Skeletal muscle cell (primary cell): ENCODE measurements around the gene SASS6.

Experiments used
- DNase-seq: peaks from one replicate; pipeline ENCODE4 v3.0.0-alpha.2; 2010; ENCODE audit warnings: low read depth
- H3K4me3 ChIP-seq: 2 replicates; pipeline ENCODE4 v1.5.1; 2011; ENCODE audit warnings: low read depth, mild to moderate bottlenecking, control low read depth, low read length, moderate library complexity

SASS6 gene

GRCh38 chr1:100132566-100133477, at the start of gene SASS6, which contains the start of gene TRMT13:
TSS of gene SASS6 (minus strand) at chr1:100132930. CDS start at chr1:100132814, 116 bp downstream.
TSS of gene TRMT13 (plus strand) at chr1:100133163. CDS start at chr1:100133169, 6 bp downstream.
- DNase-seq: peak; percentile 93
- H3K4me3 ChIP-seq: peak within 1 kb of the TSS; percentile 98

- H3K4me3 ChIP-seq: no peak within 1 kb of the TSS
- no peak for DNase-seq
Observed at GRCh38 chr1:100178091-100178490, 45.4 kb upstream of the SASS6 start, which contains the start of gene LRRC39. TSS of gene LRRC39 (minus strand) at chr1:100178256. CDS start at chr1:100168516, 9,740 bp downstream.

GRCh38 chr1:100177295-100178041, 44.7 kb upstream of the SASS6 start:
- no peak for DNase-seq

GRCh38 chr1:100168051-100168450, 35.3 kb upstream of the SASS6 start:
- DNase-seq: no peak
- H3K4me3 ChIP-seq: no peak overlapping the region

More at GRCh38 chr1:100177295-100178041, 44.7 kb upstream of the SASS6 start:
- no peak overlapping the region for H3K4me3 ChIP-seq

GRCh38 chr1:100164702-100165101, 32.0 kb upstream of the SASS6 start:
- no peak overlapping the region for H3K4me3 ChIP-seq
- no peak for DNase-seq

GRCh38 chr1:100164216-100164615, 31.5 kb upstream of the SASS6 start:
- peak; percentile 93 for DNase-seq
- no peak overlapping the region for H3K4me3 ChIP-seq

- no peak for DNase-seq
- no peak overlapping the region for H3K4me3 ChIP-seq
Observed at GRCh38 chr1:100162881-100163280, 30.2 kb upstream of the SASS6 start.

GRCh38 chr1:100152271-100152670, 19.5 kb upstream of the SASS6 start:
- DNase-seq: no peak

GRCh38 chr1:100151679-100152078, 18.9 kb upstream of the SASS6 start:
- no peak for DNase-seq
- no peak overlapping the region for H3K4me3 ChIP-seq

More at GRCh38 chr1:100152271-100152670, 19.5 kb upstream of the SASS6 start:
- H3K4me3 ChIP-seq: no peak overlapping the region

- no peak overlapping the region for H3K4me3 ChIP-seq
- no peak for DNase-seq
Observed at GRCh38 chr1:100147875-100148274, 15.1 kb upstream of the SASS6 start.

- no peak for DNase-seq
- no peak overlapping the region for H3K4me3 ChIP-seq
Observed at GRCh38 chr1:100146958-100147357, 14.2 kb upstream of the SASS6 start.

GRCh38 chr1:100145116-100145515, 12.4 kb upstream of the SASS6 start:
- H3K4me3 ChIP-seq: no peak overlapping the region
- no peak for DNase-seq

GRCh38 chr1:100142343-100142742, 9.6 kb upstream of the SASS6 start:
- H3K4me3 ChIP-seq: no peak overlapping the region
- no peak for DNase-seq

GRCh38 chr1:100141192-100141591, 8.5 kb upstream of the SASS6 start:
- no peak overlapping the region for H3K4me3 ChIP-seq
- DNase-seq: no peak

GRCh38 chr1:100137602-100138001, 4.9 kb upstream of the SASS6 start:
- no peak overlapping the region for H3K4me3 ChIP-seq
- no peak for DNase-seq

- no peak overlapping the region for H3K4me3 ChIP-seq
- no peak for DNase-seq
Observed at GRCh38 chr1:100134872-100135271, 2.1 kb upstream of the SASS6 start.

GRCh38 chr1:100131623-100132022, 1.1 kb downstream of the SASS6 start:
- no peak for DNase-seq
- H3K4me3 ChIP-seq: peak overlapping the region; percentile 98

- H3K4me3 ChIP-seq: no peak overlapping the region
- no peak for DNase-seq
Observed at GRCh38 chr1:100130552-100131077, 2.1 kb downstream of the SASS6 start.

GRCh38 chr1:100127226-100127625, 5.5 kb downstream of the SASS6 start:
- DNase-seq: no peak
- H3K4me3 ChIP-seq: no peak overlapping the region

GRCh38 chr1:100122177-100122576, 10.6 kb downstream of the SASS6 start:
- no peak for DNase-seq
- H3K4me3 ChIP-seq: no peak overlapping the region
